OCI-LY3 (cell line): Measurements from ENCODE around the gene FOXO4.

Experiments
- CTCF ChIP-seq: fragments of 200-600, 300-600 bp; sonication (generic); IDR thresholded peaks from 2 replicates; pipeline ENCODE4 v1.5.1; 2014; ENCODE audit warnings: antibody characterized with exemption, low read length, low read depth
- EZH2phosphoT487 ChIP-seq: fragments of 200-600 bp; shearing (Covaris generic); IDR thresholded peaks from 2 replicates; pipeline ENCODE4 v1.6.1; 2018; ENCODE audit warnings: antibody characterized with exemption, mixed run types, low read depth

- TF ChIP-seq CTCF: no peak
- no peak for TF ChIP-seq EZH2phosphoT487
Measured at GRCh38 chrX:71106427-71106826, 10.8 kb downstream of the FOXO4 start, which contains the start of gene CXorf65.
